Ishikawa (cell line): ENCODE measurements around the gene HOXB3.

Experiments
- CREB1 ChIP-seq: IDR thresholded peaks from 2 replicates; pipeline ENCODE4 v1.6.1; 2012; ENCODE audit warnings: low read depth
- EGR1 ChIP-seq: IDR thresholded peaks from 2 replicates; pipeline ENCODE4 v1.6.1; 2012
- EP300 ChIP-seq: IDR thresholded peaks from 2 replicates; pipeline ENCODE4 v1.6.1; 2012; ENCODE audit warnings: borderline replicate concordance
- FOXM1 ChIP-seq: IDR thresholded peaks from 2 replicates; pipeline ENCODE4 v1.6.1; 2012; ENCODE audit warnings: low read depth, borderline replicate concordance
- NFIC ChIP-seq: IDR thresholded peaks from 2 replicates; pipeline ENCODE4 v1.6.1; 2012
- RAD21 ChIP-seq: IDR thresholded peaks from 2 replicates; pipeline ENCODE4 v1.6.1; 2012; ENCODE audit warnings: low read depth
- TAF1 ChIP-seq: IDR thresholded peaks from 2 replicates; pipeline ENCODE4 v1.6.1; 2012; ENCODE audit warnings: low read depth, mild to moderate bottlenecking
- TCF12 ChIP-seq: IDR thresholded peaks from 2 replicates; pipeline ENCODE4 v1.6.1; 2012; ENCODE audit warnings: low read depth
- YY1 ChIP-seq: IDR thresholded peaks from 2 replicates; pipeline ENCODE4 v1.6.1; 2012; ENCODE audit warnings: low read depth
- ZBTB7A ChIP-seq: IDR thresholded peaks from 2 replicates; pipeline ENCODE4 v1.6.1; 2012; ENCODE audit warnings: low read depth
- TF ChIP-seq, protein P1 (sequence below): IDR thresholded peaks from 2 replicates; pipeline ENCODE4 v1.6.1; 2012
- TF ChIP-seq, protein P2 (sequence below): IDR thresholded peaks from 2 replicates; pipeline ENCODE4 v1.6.1; 2012; ENCODE audit warnings: low read depth, mild to moderate bottlenecking
- TF ChIP-seq, protein P3 (sequence below): IDR thresholded peaks from 2 replicates; pipeline ENCODE4 v1.6.1; 2012

DNA sequence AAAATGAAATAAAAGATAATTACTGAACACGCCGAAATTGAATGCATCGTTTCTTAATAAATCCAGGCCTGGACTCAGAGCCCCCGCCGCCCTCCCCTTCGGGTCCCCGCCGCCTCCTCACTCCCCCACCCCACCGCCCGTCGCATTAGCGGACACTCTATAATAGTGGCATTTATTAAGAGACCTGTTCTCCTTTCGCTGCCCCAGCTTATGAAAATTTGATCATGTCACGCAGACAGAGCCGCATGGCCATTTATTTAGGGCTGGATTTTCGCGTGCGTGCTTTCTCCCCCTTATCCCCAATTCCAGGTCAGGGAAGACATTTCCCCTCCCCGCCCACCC, 38.9 kb downstream of the HOXB3 start:
- TF ChIP-seq, protein P1, sequence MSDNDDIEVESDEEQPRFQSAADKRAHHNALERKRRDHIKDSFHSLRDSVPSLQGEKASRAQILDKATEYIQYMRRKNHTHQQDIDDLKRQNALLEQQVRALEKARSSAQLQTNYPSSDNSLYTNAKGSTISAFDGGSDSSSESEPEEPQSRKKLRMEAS: no peak
- no peak for TF ChIP-seq RAD21
- no peak for TF ChIP-seq EP300
- TF ChIP-seq EGR1: no peak
- no peak for TF ChIP-seq TAF1
- no peak for TF ChIP-seq NFIC
- no peak for TF ChIP-seq ZBTB7A
- TF ChIP-seq TCF12: no peak
- no peak for TF ChIP-seq FOXM1
- TF ChIP-seq, protein P2, sequence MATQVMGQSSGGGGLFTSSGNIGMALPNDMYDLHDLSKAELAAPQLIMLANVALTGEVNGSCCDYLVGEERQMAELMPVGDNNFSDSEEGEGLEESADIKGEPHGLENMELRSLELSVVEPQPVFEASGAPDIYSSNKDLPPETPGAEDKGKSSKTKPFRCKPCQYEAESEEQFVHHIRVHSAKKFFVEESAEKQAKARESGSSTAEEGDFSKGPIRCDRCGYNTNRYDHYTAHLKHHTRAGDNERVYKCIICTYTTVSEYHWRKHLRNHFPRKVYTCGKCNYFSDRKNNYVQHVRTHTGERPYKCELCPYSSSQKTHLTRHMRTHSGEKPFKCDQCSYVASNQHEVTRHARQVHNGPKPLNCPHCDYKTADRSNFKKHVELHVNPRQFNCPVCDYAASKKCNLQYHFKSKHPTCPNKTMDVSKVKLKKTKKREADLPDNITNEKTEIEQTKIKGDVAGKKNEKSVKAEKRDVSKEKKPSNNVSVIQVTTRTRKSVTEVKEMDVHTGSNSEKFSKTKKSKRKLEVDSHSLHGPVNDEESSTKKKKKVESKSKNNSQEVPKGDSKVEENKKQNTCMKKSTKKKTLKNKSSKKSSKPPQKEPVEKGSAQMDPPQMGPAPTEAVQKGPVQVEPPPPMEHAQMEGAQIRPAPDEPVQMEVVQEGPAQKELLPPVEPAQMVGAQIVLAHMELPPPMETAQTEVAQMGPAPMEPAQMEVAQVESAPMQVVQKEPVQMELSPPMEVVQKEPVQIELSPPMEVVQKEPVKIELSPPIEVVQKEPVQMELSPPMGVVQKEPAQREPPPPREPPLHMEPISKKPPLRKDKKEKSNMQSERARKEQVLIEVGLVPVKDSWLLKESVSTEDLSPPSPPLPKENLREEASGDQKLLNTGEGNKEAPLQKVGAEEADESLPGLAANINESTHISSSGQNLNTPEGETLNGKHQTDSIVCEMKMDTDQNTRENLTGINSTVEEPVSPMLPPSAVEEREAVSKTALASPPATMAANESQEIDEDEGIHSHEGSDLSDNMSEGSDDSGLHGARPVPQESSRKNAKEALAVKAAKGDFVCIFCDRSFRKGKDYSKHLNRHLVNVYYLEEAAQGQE: no peak
- no peak for TF ChIP-seq YY1
- no peak for TF ChIP-seq CREB1
- TF ChIP-seq, protein P3, sequence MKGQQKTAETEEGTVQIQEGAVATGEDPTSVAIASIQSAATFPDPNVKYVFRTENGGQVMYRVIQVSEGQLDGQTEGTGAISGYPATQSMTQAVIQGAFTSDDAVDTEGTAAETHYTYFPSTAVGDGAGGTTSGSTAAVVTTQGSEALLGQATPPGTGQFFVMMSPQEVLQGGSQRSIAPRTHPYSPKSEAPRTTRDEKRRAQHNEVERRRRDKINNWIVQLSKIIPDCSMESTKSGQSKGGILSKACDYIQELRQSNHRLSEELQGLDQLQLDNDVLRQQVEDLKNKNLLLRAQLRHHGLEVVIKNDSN: no peak
